ENCODE results near the gene IDI1.

IDI1 gene

DNA sequence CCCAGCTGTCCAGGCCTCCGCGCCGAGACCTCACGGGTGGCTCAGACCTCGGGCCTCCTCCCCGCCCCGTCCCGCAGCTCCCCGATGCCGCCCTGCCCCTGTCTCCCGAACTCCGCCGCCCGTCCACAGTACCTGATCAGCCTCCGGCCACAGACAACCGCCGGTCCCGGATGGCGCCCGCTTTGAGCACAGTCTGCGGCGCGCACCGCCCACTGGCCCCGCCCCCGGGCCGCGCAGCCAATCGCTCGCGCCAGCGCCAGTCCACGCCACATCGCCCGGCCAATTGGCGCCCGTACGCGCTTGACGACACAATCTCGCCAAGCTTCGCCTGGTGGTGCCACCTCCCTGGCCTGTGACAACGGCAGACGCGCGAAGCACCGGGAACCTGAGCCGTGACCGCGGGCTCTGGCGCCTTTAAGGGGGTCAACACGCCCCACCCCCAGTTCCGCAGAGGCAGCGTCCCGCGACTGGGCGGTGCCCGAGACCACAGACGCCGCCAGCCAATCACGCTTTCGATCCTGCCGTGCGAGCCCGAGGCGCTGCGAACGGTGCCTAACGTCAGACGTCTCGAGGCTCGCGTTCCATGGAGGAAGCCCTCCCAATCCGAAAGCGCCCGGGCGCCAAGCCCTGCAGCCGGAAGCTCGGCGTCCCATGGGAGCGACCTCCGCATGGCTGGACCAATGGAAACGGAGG is at the start of gene IDI1:
TSS of gene IDI1 (minus strand) at position 388 of the 693 bp plus-strand sequence. CDS start at position 272, 116 bp downstream.
- Mint-ChIP-seq H3K27me3 (ENCODE audit: low read depth) (no peaks in the 10 kb centered on the region), H3K4me3 (peak within 1 kb of the TSS; percentile 96), H3K9me3 (no peaks in the 10 kb centered on the region), H3K4me1 (ENCODE audit: low read depth) (peaks cover 57% of the 10 kb centered on the region), H3K27ac (peak within 1 kb of the TSS; percentile 96), H3K36me3 (ENCODE audit: low read depth) (peaks cover 32% of the 10 kb centered on the region)

DNA sequence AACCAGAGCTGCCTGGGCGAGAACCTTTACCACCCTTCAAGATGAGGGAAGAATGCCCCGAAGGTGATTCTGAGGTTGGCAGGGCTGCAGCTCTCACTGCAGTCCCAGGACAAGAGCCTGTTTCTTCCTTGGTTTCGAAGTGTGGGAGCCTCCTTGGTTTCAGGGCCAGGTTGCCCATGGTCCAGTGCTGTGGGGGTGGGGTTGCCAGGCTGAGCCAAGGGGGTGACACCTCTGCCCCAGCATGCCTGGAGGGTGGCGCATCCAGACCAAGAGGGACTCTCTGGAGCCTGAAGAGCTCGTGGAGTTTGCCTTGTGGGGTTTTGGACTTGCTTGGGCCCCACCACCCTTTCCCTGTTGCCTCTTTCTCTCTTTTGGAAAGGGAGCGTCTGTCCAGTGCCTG is 48.5 kb upstream of the IDI1 start:
- peaks cover 20% of the 10 kb centered on the region for H3K4me1 Mint-ChIP-seq (ENCODE audit: low read depth)
- no peak overlapping the region for H3K4me3 Mint-ChIP-seq
- H3K27me3 Mint-ChIP-seq (ENCODE audit: low read depth) = no peaks in the 10 kb centered on the region
- H3K9me3 Mint-ChIP-seq = no peaks in the 10 kb centered on the region
- no peak overlapping the region for H3K27ac Mint-ChIP-seq
- H3K36me3 Mint-ChIP-seq (ENCODE audit: low read depth) = peaks cover 36% of the 10 kb centered on the region

DNA sequence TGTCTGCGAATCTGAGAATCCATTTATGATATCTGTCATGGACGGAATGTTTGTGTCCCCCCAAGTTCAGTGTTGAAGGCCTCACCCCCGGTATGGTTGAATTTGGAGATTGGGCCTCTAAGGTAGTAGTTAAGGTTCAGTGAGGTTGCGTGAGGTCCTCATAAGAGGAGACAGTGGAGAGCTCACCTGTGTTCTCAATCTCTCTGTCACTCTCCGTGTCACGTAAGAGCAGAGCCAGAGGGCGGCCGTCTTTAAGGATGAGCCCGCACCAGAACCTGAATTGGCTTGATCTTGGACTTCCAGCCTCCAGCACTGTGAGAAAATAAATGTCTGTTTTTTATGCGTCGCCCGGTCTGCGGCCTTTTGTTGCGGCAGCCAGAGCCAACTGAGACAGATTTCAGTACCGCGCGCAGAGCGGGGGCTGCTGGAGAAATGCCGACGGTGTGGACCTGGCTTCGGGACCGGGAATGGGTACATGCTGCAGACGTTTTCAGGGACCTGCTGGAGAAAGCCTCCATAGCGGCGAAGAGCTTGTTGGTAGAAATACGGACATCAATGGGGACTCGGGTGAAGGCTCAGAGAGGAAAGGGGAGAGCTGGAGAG is 47.5 kb upstream of the IDI1 start:
- Mint-ChIP-seq H3K27me3 (ENCODE audit: low read depth) (no peaks in the 10 kb centered on the region), H3K4me3 (no peak overlapping the region), H3K36me3 (ENCODE audit: low read depth) (peaks cover 31% of the 10 kb centered on the region), H3K4me1 (ENCODE audit: low read depth) (peaks cover 16% of the 10 kb centered on the region), H3K9me3 (no peaks in the 10 kb centered on the region), H3K27ac (no peak overlapping the region)

DNA sequence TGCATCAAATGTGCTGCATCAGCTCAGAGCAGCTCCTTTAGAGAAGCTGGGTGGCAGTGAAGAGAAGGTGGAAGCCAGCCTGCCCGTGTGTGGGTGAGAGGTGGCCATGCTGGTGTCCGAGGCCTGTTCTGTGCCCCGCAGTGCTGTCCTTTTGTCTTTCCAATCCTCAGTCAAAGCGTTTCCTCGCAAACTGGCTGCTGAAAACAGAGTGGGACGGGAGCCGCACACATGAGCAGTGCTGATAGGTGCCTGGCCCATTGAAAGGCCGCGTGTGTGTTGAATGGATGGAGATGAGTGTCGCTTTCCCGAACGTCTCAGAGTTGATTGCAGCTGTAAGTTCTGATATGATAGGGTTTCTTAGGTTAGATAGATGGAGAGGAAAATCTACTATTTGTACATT is 46.6 kb upstream of the IDI1 start:
- H3K27me3 Mint-ChIP-seq (ENCODE audit: low read depth) = no peaks in the 10 kb centered on the region
- peaks cover 16% of the 10 kb centered on the region for H3K4me1 Mint-ChIP-seq (ENCODE audit: low read depth)
- peaks cover 32% of the 10 kb centered on the region for H3K36me3 Mint-ChIP-seq (ENCODE audit: low read depth)
- H3K4me3 Mint-ChIP-seq = no peak overlapping the region
- no peaks in the 10 kb centered on the region for H3K9me3 Mint-ChIP-seq
- H3K27ac Mint-ChIP-seq = no peak overlapping the region

DNA sequence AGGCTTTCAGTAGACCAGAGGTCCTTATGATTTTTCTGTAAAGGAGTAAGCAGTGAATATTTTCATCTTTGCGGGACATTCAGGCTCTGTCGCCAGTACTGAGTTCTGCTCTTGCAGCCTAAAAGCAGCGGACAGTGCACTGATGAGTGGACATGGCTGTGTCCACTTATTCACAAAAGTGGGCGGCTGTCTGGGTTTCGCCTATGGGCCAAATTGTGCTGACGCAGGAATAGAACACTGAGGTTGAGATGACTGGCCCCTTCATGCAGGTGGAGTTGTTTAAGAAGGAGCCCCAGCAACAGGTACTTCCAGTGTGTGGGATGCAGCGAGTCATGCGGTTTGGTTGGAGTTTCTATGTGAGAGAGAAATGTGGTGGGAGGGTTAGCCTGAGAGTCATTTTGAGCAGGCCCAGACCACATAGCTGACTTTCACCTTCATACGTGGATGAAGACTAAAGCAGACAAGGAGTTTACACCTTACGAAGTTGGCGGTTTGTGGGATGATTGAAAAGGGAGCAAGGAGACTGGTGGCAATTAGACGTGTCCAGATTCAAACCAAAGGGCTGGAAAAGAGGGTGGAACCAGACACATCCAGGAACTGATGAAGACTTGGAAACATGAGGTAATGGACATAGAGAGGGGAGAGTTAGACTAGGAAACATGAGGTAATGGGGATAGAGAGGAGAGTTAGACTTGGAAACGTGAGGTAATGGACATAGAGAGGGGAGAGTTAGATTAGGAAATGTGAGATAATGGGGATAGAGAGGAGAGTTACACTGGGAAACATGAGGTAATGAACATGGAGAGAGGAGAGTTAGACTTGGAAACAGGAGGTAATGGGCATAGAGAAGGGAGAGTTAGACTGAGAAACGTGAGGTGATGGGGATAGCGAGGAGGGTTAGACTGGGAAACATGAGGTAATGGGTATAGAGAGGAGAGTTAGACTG is 45.5 kb upstream of the IDI1 start:
- H3K36me3 Mint-ChIP-seq (ENCODE audit: low read depth) = peaks cover 28% of the 10 kb centered on the region
- H3K27me3 Mint-ChIP-seq (ENCODE audit: low read depth) = no peaks in the 10 kb centered on the region
- H3K4me3 Mint-ChIP-seq = no peak overlapping the region
- no peak overlapping the region for H3K27ac Mint-ChIP-seq
- H3K9me3 Mint-ChIP-seq = no peaks in the 10 kb centered on the region
- H3K4me1 Mint-ChIP-seq (ENCODE audit: low read depth) = peaks cover 11% of the 10 kb centered on the region

DNA sequence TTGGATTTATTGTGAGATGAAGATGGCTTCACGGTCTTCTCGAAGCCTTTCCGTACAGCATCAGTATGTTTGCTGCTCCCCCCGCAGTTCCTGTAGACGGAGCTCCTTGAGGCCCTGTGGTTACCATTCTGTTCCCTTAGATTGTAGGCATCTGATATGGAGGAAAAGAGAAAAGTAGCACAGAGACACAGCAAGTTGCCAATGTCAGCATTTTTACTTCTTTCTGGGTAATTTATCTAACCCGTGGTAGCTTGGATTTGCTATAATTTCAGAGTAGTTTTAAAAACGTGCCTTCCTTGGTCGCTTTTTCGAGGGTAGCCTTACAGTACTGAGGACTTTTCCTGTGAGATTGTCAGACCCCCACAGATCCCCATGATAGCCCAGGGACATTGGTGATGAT is 44.8 kb upstream of the IDI1 start:
- Mint-ChIP-seq H3K36me3 (ENCODE audit: low read depth) (peaks cover 23% of the 10 kb centered on the region), H3K4me1 (ENCODE audit: low read depth) (peaks cover 7% of the 10 kb centered on the region), H3K9me3 (no peaks in the 10 kb centered on the region), H3K4me3 (no peak overlapping the region), H3K27ac (no peak overlapping the region), H3K27me3 (ENCODE audit: low read depth) (no peaks in the 10 kb centered on the region)

DNA sequence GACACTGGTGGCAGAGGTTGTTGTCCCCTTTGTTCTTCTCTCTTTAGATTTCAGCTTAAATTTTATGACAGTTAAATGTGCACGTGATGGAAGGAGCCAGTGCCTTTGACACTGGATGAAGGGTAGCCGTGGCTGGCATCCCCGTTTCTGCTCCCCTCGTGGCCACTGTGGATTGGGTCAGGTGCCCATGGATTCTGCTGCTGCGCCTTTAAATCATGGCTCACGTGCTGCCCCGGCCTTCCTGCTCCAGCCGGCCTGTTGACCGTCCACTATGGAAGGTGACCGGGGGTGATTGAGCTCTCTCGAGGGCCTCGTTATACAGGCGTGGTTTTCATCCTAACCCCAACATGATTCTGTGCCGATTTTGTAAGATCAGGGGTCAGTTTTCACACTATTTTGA is 41.8 kb upstream of the IDI1 start:
- H3K36me3 Mint-ChIP-seq (ENCODE audit: low read depth) = peaks cover 40% of the 10 kb centered on the region
- no peak overlapping the region for H3K27ac Mint-ChIP-seq
- H3K9me3 Mint-ChIP-seq = no peaks in the 10 kb centered on the region
- H3K27me3 Mint-ChIP-seq (ENCODE audit: low read depth) = no peaks in the 10 kb centered on the region
- H3K4me1 Mint-ChIP-seq (ENCODE audit: low read depth) = peaks cover 9% of the 10 kb centered on the region
- no peak overlapping the region for H3K4me3 Mint-ChIP-seq

DNA sequence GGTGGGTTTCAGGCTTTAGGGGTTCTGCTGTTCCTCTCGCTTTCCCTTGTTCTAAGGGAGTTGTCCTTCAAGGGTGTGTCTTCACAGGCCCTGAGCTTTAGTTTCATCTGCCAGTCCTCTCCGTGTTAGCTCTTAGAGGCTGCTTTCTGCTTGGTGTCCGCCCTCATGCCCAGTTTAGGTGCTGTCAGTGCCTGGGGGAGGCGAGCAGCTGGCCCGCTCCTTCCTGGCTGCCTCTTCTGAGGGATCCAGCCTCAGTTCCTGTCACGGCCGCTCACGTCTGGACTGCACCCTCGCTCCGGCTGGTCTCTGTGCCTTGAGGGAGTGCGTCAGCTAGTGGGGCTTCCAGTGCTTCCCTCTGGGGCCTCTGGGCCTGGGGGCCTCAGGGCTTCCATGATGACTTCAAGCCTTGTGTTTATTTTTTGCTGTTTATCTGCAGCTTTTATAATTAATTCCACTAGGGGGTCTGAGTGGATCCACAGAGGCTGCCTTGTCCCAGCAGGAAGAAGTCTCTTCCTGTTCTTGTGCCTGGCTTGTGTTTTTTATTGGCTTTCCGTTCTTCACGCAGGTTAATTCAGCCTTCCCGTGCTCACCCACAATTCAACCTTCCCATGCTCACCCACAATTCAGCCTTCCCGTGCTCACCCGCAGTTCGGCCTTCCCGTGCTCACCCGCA is 40.2 kb upstream of the IDI1 start:
- peaks cover 49% of the 10 kb centered on the region for H3K36me3 Mint-ChIP-seq (ENCODE audit: low read depth)
- peaks cover 9% of the 10 kb centered on the region for H3K4me1 Mint-ChIP-seq (ENCODE audit: low read depth)
- no peaks in the 10 kb centered on the region for H3K27me3 Mint-ChIP-seq (ENCODE audit: low read depth)
- H3K4me3 Mint-ChIP-seq = no peak overlapping the region
- H3K9me3 Mint-ChIP-seq = no peaks in the 10 kb centered on the region
- H3K27ac Mint-ChIP-seq = no peak overlapping the region

DNA sequence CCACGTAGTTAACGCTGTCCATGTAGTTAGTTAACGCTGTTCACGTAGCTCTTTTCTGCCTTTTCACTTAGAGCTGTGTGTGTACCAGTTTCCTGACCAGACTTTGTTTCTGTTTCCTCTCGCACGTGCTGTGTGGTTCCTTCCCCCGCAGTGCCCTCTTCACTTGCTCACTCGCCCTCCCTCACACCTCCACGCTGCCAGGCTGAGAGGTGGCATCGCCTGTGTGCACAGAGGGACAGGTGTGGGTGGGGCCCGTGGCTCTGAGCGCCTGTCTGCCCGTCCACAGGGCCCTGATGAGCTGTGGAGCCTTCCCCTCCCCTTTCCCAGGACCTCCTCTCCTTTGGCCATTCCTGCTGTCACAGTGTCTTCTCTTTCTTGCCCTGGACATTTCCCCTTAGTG is 37.9 kb upstream of the IDI1 start:
- Mint-ChIP-seq H3K27me3 (ENCODE audit: low read depth) (no peaks in the 10 kb centered on the region), H3K27ac (no peak overlapping the region), H3K9me3 (no peaks in the 10 kb centered on the region), H3K4me3 (no peak overlapping the region), H3K4me1 (ENCODE audit: low read depth) (peaks cover 2% of the 10 kb centered on the region), H3K36me3 (ENCODE audit: low read depth) (peaks cover 58% of the 10 kb centered on the region)

DNA sequence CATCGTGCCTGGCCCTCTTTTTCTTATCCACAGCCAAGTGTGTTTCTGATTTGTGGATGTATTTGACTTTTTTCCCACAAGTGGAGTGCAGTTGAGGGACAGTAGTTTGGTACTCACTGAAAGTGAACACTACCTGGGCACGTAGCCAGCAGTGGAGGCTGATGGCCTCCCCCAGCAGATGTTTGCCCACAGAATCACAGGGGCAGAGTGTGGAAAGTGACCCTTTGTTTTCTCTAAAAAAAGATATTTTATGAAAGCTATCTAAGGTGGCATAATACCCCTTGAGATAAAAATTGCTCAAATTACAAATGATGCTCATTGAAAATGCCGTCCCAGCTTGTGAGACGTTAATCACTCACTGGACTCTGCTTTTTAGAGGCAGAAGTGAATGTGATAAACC is 36.3 kb upstream of the IDI1 start:
- H3K9me3 Mint-ChIP-seq = no peaks in the 10 kb centered on the region
- H3K27me3 Mint-ChIP-seq (ENCODE audit: low read depth) = no peaks in the 10 kb centered on the region
- H3K36me3 Mint-ChIP-seq (ENCODE audit: low read depth) = peaks cover 58% of the 10 kb centered on the region
- no peak overlapping the region for H3K4me3 Mint-ChIP-seq
- peaks cover 2% of the 10 kb centered on the region for H3K4me1 Mint-ChIP-seq (ENCODE audit: low read depth)
- H3K27ac Mint-ChIP-seq = no peak overlapping the region

DNA sequence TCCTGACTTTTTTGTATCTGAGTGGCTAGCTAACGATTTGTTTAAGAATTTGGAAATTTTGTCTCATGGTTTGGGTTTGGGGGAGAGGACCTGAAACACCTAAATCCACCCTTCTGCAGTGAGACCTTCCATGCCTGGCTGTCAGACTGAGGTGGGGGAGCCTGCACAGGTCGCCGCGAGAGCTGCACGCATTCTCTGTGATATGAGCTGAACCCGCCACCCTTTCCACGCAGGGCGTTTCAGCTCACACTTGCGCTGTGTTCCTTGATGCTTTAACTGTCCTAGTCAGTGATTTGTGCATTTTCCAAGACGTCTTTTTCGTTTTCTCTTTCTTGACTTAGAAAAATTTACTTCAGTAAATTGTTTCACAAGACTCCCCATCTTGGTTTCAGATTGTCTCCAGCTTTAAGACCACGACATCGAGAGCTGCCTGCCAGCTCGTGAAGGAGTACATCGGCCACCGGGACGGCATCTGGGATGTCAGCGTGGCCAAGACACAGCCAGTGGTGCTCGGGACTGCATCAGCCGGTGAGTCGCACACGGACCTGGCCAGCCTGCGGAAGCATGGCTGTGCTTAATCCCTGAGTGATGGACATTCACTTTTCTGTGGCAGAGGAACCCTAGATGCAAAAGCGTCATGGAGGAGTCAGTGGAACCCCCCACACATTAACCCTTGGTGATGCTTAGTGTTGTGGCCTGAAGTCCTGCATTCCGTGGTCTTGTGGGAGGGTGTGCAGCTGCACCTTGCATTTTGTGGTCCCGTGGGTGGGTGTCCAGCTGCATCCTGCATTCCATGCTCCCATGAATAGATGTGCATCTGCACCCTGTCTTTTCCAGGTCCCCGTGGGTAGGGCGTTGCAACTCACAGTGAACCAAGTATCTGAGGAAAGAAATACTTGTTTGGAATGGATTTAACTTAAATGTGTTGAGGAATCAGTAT is 35.4 kb upstream of the IDI1 start:
- Mint-ChIP-seq H3K4me1 (ENCODE audit: low read depth) (peaks cover 2% of the 10 kb centered on the region), H3K9me3 (no peaks in the 10 kb centered on the region), H3K36me3 (ENCODE audit: low read depth) (peaks cover 62% of the 10 kb centered on the region), H3K27me3 (ENCODE audit: low read depth) (no peaks in the 10 kb centered on the region), H3K4me3 (no peak overlapping the region), H3K27ac (no peak overlapping the region)

DNA sequence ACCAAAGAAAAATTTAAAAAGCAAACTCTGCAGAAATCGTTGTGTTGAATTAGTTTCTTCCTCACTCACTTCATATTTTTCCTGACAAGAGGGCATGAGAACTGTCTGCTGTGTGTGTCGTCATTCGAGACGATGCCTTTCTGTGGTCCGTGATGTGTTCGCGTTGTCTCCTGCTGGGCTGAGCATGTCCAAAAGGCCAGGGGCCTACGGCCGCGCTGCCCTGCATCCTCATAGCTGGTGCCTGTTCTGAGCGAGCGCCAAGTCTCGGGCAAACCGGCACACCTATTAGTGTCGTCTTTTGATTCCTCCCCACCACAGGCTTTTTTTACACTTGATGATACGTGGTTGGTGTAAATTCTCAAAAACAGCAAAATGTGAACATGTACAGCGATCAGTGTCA is 34.7 kb upstream of the IDI1 start:
- H3K4me1 Mint-ChIP-seq (ENCODE audit: low read depth) = peaks cover 2% of the 10 kb centered on the region
- H3K27ac Mint-ChIP-seq = no peak overlapping the region

DNA sequence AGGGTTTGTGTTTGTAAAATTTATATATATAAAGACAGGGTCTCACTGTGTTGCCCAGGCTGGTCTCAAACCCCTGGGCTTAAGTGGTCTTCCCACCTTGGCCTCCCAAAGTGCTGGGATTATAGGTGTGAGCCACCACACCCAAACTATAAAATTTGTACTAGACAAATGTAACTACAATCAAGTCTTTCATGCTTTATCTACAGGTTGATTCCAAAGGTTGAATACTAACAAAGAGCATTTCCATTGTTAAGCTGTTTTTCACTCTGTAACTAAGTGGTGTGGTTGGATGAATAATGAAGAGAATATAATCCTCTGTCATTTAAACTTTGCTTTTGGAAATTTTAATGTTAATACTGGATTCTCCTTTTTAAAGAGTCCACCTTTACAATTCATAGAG is 29.7 kb upstream of the IDI1 start:
- H3K4me3 Mint-ChIP-seq = no peak overlapping the region
- peaks cover 49% of the 10 kb centered on the region for H3K36me3 Mint-ChIP-seq (ENCODE audit: low read depth)
- no peak overlapping the region for H3K27ac Mint-ChIP-seq
- H3K27me3 Mint-ChIP-seq (ENCODE audit: low read depth) = no peaks in the 10 kb centered on the region
- H3K4me1 Mint-ChIP-seq (ENCODE audit: low read depth) = peaks cover 4% of the 10 kb centered on the region
- no peaks in the 10 kb centered on the region for H3K9me3 Mint-ChIP-seq

More for the DNA sequence above, 34.7 kb upstream of the IDI1 start:
- Mint-ChIP-seq H3K9me3 (no peaks in the 10 kb centered on the region), H3K27me3 (ENCODE audit: low read depth) (no peaks in the 10 kb centered on the region), H3K4me3 (no peak overlapping the region), H3K36me3 (ENCODE audit: low read depth) (peaks cover 64% of the 10 kb centered on the region)
